DND-41 (cell line): ENCODE results near the gene HIGD1C.

Experiments
- CTCF ChIP-seq: IDR thresholded peaks from 2 replicates; pipeline ENCODE4 v1.5.1; 2012; ENCODE audit warnings: borderline replicate concordance, low read length, moderate library complexity, mild to moderate bottlenecking; ENCODE audit not compliant: poor library complexity, severe bottlenecking; ENCODE audit errors: extremely low read depth
- EZH2 ChIP-seq: IDR thresholded peaks from 3 replicates; pipeline ENCODE4 v1.6.1; 2012; ENCODE audit warnings: borderline replicate concordance, low read depth, mild to moderate bottlenecking, moderate library complexity, low read length, inconsistent platforms; ENCODE audit not compliant: severe bottlenecking

- TF ChIP-seq CTCF (no peak), EZH2 (no peak)
Measured at GRCh38 chr12:50916292-50916691, 36.1 kb upstream of the HIGD1C start.
